Superior temporal gyrus (tissue), 1 donor: ENCODE results near the gene HPN.
"Not testable (repeated sequence)": the region's sequence is repeated elsewhere in the genome, so short reads cannot be mapped to it uniquely, and the experiment has no call there.

Source experiments
- DNase-seq: peaks from one replicate; pipeline ENCODE4 v3.0.0-alpha.2; 2016; ENCODE audit errors: extremely low spot score

Gene HPN

DNA sequence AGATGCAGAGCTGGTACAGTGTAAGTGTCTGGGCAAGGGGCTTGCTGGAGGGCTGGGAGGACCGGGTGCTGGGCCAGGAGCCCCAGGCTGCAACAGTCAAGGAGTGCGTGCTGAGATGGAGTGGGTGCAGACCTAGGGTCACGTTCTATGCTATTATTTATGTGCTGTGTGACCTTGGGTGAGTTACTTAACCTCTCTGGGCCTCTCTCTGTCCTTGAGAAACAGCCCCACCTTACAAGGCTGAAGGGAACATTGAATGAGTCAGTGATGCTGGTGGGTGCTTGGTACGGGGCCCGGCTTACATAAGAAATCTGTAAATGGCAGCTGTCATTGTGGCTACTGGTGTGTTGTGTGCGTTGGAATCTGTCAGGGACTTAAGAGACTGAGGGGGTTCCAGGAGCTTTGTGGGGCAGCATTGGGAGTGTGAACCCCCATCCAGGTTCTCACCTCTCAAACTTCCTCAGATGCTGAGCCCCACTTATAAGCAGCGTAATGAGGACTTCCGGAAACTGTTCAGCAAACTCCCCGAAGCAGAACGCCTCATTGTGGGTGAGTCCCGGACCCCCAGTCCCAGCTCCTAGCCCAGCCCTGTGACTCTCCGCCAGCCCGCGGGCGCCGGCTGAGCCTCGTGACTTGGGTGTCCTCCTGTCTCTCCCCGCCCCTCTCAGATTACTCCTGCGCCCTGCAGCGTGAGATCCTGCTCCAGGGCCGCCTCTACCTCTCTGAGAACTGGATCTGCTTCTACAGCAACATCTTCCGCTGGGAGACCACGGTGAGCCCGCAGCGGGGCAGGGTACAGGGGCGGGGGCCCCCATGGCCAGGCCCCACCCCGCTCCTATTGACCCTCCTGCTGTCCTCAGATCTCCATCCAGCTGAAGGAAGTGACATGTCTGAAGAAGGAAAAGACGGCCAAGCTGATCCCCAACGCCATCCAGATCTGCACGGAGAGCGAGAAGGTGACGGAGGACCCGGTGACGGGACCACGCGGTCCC is 31.8 kb upstream of the HPN start:
- DNase-seq = no peak

DNA sequence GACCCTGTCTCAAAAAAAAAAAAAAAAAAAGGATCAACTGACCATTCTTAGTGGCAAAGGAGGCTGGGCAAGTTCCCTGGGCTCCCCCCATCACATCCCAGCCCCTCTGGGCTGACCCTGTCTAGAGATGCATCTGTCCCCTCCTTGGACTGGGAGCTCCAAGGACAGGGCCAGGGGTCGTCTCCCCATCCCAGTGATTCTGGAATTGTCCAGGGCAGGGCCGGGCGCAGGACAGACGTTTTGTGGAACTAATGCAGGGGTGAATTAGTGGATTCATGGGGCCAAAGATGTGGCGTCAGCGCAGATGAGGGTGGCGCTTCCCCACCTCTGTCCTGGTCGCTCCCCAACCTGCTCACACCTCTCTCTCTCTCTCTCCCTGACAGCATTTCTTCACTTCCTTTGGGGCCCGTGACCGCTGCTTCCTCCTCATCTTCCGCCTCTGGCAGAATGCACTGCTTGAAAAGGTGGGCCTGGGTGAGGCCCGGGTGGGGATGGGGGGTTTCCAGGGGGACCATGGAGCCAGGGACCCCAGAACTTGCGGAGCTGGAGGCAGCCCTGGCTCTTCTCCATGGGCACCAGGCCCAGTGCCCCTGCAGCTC is 30.3 kb upstream of the HPN start:
- no peak for DNase-seq

DNA sequence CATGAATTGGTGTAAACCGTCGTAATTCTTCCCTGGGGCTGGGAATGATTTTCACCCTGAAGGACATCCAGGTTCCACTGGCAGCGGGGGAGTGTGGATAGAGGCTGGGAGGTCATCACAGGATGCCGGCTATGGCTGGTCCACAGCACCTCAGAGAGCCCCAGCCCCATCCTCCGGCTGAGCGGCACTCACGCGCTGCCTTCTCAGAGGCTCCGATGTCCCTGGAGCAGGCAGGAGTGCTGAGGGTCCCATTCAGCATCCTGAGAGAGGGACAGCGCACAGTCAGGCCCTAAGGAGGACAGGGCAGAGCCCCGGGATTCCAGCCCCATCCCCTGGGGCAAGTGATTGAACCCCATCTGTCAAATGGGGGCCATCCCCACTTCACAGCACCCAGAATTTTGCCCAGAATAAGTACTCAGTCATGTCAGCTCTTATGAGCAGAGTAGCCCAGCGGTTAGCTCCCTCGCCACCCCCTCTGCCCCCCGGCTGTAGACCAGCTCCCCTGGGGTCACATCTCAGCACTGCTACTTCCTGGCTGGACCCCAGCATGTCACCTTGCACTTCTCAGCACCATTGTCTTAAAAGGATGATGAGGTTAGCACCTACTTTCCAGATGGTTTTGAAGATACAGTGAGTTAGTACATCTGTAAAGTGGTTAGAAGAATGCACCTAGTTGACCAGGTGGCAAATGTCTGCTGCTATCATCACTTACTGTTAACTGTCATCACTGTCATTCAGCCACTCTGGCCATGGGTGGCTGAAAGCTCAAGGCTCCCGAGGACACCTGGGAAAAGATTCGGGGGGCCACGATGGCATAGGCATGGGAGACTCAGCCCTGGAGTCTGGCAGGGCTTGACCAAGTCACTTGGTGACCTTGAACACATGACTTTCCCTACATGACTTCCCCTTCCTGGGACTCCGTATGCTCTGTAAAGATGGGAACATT is 29.5 kb upstream of the HPN start:
- no peak for DNase-seq

DNA sequence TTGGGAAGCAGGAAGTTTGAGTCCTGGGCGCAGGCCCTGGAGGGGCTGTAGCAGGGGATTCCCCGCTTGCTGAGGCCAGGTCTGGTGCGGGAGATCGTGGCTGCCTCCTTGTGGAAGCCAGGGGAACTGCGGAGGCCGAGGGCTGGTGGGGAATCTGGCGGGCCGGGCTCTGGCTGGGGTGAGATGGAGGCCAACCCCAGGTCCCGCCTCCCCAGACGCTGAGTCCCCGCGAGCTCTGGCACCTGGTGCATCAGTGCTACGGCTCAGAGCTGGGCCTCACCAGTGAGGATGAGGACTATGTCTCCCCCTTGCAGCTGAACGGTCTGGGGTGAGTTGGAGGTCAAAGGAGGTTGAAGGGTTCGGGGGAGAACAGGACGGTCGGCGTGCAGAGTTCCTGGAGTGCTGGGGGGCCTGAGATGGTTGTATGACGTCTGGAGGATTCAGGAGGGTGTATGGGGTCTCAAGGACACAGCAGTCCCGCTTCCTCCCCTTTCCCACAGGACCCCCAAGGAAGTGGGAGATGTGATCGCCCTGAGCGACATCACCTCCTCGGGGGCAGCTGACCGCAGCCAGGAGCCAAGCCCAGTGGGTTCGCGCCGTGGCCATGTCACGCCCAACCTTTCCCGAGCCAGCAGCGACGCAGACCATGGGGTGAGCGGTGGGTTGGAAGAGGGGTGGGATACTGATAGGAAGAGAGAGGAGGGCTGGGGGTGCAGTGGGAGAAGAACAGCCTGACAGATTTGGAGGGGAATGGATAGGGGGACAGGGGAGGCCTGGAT is 28.3 kb upstream of the HPN start:
- no peak for DNase-seq

DNA sequence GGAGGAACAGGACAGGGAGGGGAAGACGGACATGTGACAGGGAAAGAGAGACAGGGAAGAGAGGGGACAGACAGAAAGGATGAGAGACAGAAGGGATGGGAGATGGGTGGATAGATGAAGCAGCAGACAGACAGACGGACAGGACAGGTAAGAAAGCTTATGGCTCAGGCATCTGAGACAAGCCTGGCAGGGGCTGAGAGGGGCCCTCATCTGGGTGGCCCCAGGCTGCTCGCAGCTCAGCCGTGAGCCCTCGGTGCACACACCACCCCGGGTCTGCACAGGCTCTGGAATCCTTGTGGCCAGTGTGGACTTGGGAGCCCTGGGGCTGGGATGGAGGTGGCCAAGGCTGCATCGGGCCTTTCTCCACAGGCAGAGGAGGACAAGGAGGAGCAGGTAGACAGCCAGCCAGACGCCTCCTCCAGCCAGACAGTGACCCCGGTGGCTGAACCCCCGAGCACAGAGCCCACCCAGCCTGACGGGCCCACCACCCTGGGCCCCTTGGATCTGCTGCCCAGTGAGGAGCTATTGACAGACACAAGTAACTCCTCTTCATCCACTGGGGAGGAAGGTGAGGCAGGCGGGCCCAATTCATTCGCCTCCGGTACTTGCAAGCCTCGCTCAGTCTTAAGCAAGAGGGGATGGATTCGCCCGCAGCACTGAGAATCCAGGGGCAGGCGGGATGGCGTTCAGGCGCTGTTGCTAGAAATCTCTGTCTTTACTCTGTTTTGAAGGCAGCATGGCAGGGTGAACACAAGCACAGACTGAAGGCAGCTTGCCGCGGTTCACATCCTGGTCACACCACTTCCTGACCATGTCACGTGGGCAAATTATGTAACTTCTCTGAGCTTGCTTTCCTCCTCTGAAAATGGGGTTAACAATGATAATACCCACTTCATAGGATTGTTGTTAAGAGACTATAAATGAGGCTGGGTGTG is 27.4 kb upstream of the HPN start:
- no peak for DNase-seq

DNA sequence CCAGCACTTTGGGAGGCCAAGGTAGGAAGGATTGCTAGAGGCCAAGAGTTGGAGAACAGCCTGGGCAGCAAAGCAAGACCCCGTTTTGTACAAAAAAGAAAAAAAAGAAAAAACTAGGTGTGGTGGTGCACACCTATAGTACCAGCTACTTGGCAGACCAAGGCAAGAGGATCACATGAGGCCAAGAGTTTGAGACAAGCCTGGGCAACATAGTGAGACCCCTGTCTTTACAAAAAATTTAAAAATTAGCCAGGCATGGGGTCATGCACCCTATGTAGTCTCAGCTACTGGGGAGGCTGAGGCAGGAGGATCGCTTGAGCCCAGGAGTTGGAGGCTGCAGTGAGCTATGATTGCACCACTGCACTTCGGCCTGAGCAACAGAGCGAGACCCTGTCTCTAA is 26.7 kb upstream of the HPN start:
- not testable (repeated sequence) for DNase-seq

DNA sequence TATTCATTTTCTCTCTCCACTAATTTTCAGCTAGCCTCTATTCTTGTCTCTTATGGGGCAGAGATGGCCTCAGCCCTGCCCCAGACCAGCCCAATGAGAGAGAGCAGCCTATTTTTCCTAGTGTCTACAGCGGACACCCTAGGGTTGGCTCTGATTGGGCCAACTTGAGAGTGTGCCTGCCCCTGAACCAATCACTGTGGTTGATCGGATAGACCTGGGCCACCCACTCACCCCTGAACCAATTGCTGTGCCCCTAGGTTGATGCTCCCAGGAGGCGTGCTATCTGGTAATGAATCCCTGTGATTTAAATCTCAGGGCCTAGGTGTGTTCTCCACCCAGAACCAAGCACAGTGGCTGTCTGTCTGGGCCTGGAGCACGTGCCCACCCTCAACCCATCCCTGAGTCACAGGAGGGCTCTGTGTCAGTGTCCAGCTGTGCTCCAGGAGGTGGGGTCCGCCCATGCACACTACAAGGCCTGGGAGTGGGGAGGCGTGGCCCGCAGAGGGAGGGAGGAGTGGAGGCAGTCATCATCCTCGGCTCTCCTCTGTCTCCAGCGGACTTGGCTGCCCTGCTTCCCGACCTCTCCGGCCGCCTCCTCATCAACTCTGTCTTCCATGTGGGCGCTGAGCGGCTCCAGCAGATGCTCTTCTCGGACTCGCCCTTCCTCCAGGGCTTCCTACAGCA is 26.1 kb upstream of the HPN start:
- no peak for DNase-seq

DNA sequence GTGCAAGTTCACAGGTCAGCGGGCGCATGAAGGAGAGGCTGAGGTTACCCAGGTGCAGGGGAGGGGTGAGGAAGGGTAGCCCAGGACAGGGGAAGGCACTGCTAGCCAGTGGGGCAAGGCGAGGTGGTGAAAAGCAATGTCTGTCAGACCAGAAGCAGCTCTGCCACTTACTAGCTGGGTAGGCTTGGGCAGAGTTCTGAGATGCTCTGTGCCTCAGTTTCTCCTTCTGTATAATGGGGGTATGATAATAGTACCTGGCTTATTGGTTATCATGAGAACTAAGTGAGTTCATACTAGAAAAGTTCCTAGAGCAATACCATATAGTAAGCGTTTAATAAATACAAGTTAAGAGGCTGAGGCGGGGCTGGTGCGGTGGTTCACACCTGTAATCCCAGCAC is 25.6 kb upstream of the HPN start:
- no peak for DNase-seq

DNA sequence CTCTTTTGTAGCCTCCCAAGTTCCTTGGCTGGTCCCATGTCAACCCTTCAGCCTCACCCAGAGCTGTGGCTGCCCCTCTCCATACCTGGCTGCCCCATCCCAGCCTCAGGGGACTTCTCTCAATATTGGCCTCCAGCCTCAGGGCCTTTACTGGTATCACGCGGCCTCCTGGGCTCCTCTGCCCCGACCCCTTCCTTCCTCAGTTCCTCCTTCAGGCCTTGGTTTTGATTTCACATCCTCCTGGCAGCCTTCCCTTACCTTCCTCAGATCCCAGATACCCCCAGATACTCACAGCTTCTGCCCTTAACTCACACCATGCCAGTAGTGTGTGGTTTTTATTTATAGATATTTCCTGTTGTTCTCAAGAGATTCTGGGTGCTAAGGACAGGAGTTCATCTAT is 24.0 kb upstream of the HPN start:
- no peak for DNase-seq

DNA sequence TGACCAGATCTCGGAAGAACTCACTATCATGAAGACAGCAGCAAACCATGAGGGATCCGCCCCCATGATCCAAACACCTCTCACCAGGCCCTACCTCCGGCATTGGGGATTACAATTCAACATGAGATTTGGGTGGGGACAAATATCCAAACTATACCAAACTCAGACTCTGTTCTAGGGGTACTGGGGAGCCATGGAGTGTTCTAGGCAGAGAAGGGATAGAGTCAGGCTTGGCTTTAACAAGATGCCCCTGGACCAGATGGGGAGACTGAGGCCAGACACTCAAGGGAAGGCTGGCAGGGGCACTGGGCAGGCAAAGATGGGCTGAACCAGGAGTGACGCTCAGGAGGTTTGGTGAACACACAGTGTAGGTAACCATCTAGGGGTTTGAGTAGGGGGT is 23.1 kb upstream of the HPN start:
- DNase-seq = no peak

DNA sequence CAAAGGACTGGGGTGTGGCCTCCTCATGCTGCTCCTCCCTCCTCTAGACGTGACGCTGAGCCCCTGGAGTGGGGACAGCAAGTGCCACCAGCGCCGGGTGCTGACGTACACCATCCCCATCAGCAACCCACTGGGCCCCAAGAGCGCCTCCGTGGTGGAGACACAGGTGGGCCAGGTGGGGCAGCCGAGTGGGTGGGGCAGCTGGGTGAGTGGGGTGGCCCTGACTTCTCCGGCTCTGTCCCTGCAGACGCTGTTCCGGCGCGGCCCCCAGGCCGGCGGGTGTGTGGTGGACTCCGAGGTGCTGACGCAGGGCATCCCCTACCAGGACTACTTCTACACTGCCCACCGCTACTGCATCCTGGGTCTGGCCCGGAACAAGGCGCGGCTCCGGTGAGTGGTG is 22.4 kb upstream of the HPN start:
- DNase-seq = no peak

DNA sequence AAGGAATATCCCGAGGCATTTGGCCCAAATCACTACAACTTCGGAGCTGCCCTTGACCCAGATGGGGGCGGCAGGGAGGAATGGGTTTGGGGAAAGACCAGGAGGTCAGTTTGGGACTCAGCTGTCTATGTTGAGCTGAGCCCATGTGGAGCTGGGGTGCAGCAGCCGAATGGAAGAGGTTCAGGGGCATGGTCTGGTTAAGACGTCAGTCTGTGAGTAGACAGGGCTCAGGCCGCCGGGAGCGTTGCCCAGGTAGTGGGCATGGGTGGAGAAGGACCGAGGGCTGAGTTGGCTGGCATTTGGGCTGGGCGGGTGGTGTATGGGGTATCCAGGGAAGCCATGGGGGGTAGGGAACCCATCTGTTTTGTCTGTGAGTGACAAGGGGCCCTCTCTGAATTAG is 20.5 kb upstream of the HPN start:
- DNase-seq = no peak

DNA sequence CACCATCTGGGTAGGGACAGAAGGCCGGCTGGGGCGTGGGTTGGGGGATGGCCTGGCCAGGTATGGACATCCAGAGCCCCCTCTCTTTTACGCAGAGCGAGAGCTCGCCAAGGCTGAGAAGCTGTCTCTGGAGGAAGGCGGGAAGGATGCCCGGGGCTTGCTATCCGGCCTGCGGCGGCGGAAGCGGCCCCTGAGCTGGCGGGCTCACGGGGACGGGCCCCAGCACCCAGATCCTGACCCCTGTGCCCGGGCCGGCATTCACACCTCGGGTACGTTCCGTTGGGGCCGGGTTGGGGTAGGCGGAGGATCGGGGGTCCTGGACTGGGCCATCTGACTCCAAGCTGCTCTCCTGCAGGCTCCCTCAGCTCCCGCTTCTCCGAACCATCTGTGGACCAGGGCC is 19.9 kb upstream of the HPN start:
- no peak for DNase-seq

DNA sequence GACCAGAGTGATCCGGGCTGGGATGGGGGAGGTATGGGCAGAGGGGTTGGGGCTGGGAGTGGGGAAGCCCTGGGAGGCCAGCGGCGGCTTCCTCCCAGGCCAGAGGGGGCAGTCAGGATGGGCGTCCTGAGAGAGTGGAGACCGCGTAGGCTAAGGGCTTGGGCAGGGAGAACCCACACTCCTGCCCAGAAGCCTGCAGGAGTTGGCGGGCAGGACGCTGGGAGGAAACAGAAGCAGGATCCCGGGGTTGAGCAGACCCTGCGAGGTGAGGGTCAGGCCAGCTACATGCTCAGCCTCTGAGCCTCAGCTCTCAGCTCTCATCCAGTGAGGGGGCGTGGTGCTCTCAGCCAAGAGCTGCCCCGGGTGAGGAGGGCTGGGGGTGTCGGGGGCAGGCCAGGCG is 19.1 kb upstream of the HPN start:
- DNase-seq = no peak

DNA sequence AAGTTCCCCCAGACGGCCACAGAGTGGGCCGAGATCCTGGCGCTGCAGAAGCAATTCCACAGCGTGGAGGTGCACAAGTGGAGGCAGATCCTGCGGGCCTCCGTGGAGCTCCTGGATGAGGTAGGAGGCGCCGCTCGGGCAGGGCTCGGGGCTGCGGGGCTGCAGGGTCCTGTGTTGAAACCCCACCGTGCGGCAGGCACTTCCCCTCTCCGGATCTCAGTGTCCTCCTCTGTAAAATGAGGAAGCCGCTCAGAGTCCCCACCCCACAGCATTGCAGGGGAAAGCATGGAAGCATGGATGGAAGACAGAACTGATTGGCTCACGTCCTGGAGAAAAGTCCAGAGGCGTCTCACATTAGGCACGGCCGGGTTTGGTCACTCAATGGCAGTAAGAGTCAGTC is 18.1 kb upstream of the HPN start:
- DNase-seq = no peak

DNA sequence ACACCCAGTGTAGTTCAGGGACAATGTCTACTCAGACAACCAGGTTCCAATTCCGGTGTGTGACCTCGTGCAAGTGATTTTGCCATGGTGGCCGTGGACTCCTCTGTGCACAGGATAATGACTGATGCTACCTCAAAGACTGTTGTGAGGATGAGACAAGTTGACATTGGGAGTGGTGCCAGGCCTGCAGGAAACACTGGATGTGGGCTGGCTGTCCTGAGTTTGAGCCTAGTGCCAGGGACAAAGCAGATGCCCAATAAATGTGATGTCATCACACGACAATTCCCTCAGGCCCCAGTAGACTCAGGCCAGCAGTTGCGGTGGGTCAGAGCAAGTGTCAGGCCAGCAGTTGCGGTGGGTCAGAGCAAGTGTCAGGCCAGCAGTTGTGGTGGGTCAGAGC is 17.4 kb upstream of the HPN start:
- DNase-seq = no peak

DNA sequence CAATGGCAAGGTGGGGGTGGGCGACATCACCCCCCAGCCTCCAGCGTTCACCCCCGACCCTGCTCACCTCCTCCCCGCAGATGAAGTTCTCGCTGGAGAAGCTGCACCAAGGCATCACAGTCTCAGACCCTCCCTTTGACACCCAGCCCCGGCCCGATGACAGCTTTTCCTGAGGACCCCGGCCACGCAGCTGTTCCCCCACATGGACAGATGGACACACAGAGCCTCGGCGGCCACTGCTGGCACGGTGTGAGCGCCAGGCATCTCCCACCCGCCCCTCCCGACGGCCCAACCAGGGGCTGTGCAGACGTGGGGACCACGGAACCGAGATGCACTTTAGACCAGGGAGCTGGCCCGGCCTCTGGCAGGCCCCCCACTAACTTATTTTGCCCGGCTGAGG is 15.6 kb upstream of the HPN start:
- no peak for DNase-seq

DNA sequence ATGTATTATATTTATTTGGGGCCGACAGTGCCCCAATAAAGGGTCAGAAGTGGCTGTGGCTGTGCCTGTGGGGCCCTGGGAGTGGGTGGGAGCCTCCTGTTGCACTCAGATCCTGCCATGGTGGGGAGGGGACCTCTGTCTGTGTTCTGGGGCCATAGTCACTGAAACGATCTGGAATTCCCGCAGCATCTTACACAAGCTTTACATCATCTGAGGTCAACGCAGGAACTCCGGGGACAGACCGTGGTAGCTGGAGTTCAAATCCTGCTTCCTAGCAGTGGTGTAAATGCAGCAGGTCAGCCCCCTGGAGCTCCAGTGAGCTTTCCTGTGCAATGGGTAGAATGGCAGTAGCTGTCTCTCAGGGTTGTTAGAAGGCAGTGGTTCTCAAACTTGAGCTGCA is 15.1 kb upstream of the HPN start:
- DNase-seq = no peak

DNA sequence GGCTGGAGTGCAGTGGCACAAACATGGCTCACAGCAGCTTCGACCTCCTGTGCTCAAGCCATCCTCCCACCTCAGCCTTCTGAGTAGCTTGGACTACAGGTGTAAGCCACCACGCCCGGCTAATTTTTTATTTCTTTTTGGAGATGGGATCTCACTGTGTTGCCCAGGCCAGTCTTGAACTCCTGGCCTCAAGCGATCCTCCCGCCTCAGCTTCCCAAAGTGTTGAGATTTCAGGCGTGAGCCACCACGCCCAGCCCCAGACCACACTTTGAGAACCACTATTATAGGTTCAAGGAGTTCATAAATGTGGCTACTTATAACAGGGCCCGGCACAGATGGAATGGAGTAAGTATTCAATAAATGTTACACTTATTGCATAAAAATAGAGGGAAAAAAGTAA is 14.5 kb upstream of the HPN start:
- DNase-seq = no peak
